ENCODE measurements around the gene PRPF6.

PRPF6 gene

DNA sequence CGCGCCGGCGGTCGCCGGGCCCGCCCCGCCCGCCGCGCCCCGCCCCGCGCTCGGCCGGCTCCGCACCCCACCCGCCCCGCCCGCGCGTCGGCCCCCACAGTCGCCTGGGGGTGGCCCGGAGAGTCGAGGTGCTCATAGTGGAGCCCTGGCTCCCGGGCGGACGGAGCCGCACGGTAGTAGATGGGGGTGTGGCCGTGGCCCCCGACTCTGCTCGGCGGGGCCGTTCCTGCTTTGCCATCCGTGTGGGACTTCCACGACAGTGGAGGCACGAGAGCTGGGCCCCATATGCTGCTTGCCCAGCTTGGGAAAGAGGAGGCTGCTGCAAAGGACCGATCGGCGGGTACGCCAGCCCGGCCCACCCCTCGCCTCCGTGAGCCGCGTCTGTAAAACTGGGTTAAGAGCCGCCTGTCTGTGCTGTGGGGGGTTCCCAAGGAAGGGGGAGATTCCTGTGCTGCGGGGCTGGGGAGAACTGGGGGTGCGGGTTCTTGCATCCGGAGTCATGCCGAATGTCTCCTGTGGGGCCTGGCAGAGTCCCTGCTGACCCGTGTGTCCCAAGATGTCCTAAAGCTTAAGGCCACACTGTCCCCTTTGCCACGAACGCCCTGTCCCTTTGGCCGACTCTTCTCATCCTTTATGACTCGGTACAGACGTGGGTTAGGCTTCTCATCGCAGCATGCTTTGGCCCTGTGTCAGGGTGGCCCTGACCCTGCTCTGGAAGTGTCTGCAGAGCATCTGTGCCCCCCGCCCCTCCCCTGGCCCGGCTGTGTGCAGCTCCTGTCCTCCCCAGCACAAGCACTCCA is 99.3 kb downstream of the PRPF6 start, which contains the start of gene OPRL1:
TSS of gene OPRL1 (plus strand) at position 70 of the 800 bp plus-strand sequence. CDS start 12,639 bp downstream, outside the sequence.
- peak; percentile 41 for DNase-seq

DNA sequence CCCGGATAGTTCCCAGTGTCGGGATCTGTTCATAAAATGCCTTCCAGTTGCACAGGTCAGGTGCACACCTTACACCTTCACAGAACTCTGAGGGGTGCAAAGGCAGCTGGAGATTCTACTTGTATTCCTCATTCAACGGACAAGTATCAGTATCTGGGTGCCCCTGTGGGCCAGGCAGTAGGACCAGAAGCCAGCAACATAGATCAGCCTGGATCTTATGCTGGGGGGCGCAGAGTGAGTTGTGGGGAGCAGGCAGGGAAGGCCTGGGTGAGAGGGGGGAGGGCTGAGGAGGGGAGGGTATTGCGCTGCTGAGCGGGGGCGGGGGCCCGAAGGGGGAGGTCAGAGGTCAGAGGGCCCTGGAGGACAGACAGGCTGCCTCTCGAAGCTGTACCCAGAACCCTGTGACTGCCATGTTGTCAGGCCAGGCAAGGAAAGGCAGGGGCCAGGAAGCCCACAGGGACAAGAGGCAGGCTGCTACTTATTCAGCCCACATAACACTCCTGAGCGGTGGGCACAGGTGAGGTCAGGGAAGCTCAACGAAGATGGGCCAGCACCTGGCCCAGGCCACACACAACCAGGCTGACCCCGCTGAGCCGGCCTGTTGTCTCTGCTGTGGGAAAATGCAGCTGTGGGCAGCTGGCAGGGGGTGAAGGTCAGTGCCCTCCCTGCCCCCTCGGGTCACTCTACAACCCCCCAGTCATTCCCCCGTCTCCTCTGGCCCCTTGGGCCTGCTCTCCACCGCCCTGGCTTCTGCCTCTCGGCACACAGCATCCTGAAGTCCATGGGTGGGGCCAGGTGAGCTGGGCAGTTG is 100.1 kb downstream of the PRPF6 start:
- DNase-seq = no peak

DNA sequence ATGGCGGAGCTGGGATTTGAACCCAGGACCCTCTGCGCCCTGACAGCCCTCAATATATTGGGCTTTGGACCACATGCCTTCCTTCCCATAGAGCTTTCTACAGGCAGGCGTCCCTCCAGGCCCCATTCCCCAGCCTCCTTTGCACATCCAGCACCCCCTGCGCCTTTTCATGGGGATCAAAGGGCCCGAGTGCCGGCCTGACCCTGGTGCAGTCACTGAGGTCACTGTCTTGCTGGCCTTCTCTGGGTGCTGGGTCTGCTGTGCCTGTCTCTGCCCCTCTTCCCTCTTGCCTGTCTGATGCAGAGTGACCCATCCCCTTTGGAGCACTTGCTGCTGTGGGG is 100.7 kb downstream of the PRPF6 start:
- DNase-seq = no peak

DNA sequence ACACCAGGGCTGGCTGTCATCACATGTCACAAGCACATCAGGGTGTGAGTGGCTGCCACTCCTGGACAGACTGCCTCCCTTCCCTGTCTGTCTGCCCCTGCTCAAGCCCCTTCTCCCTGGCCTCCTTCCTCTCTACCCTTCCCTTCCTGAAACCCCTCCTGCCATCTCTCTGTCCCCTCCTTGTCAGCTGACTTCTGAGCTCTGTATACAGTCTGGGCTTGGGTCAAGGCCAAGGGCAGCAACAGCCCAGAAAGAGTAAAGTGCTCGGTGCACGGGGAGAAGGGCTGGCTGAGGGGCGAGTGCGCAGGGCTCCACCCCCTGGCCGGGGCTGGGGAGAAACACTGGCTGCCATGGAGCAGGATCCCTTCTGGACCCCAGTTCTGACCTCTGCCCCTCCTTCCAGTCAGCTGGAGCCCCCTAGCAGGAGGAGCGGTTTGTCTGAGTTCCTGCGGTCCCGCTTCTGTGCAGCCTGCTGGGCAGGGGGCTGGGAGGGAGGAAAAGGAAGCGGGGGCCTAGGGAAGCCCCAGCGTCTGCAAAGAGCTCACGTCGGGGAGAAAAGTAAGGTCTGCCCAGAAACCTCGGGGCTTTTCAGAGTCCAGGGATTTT is 101.3 kb downstream of the PRPF6 start:
- no peak for DNase-seq
